HCT116 (cell line): ENCODE data around the gene RHOT1. TPM values are rescaled to one million over a fixed set of nuclear protein-coding genes. Genes with fewer than 3 reads are reported as not detected.

Experiments
- ATAC-seq: fragments of 200-7000 bp; cut with Tn5 transposase; 2 replicates; pipeline ENCODE4 v1.9.1; 2020; ENCODE audit warnings: mild to moderate bottlenecking, moderate library complexity
- BruUV-seq: library from RNA; stranded (reverse); fragments of 400-500 nt; replicated peaks from 2 replicates; lab custom pipeline; 2021; lab: Mats Ljungman, UMichigan
- CTCF ChIA-PET: fragments of 300-600 bp; sonication (Branson Sonifier 250); formaldehyde crosslinking; loops from one replicate; lab custom pipeline; 2021; ENCODE audit warnings: antibody characterized with exemption; lab: Charles Lee
- POLR2A ChIA-PET: fragments of 300-600, 350-600 bp; sonication (Branson Sonifier 250); formaldehyde crosslinking; loops from one replicate; lab custom pipeline; 2021; ENCODE audit warnings: antibody characterized with exemption; lab: Charles Lee
- RAD21 ChIA-PET, 2 experiments: fragments of 300-600 bp; sonication (Branson Sonifier 250); formaldehyde crosslinking; loops; one replicate each; lab custom pipeline; 2023; ENCODE audit warnings: low total read pairs in 2 of 2; ENCODE audit not compliant: uncharacterized antibody in 2 of 2, unreplicated experiment in 2 of 2, low non-redundant PET in 1 of 2; lab: Charles Lee
- DNase-seq: peaks from one replicate; pipeline ENCODE4 v3.0.0-alpha.2; 2010; ENCODE audit warnings: low read depth, low spot score
- H2AFZ ChIP-seq: fragments of 200-600 bp; shearing (Covaris generic), sonication (generic); 2 replicates; pipeline ENCODE4 v1.6.1; 2017; ENCODE audit warnings: low read depth, mixed run types, mixed read lengths, antibody characterized with exemption, low read length; ENCODE audit not compliant: poor library complexity, severe bottlenecking
- H3K27ac ChIP-seq: 2 replicates; pipeline ENCODE4 v1.5.1; 2012; ENCODE audit warnings: low read depth, low read length
- H3K27me3 ChIP-seq: fragments of 200-600 bp; sonication (generic); 2 replicates; pipeline ENCODE4 v1.6.1; 2016; ENCODE audit warnings: mixed run types, low read length, mixed read lengths; ENCODE audit not compliant: insufficient read depth
- H3K36me3 ChIP-seq, 2 experiments: fragments of 200-500 bp in 1 of 2; fragments of 200-600 bp in 1 of 2; sonication (Bioruptor generic) in 1 of 2; sonication (generic) in 1 of 2; 2 replicates each; pipeline versions ENCODE4 v1.5.1 to v1.6.1; 2014 to 2016; ENCODE audit warnings: low read length in 2 of 2, inconsistent platforms in 1 of 2, mixed read lengths in 1 of 2, mixed run types in 1 of 2; ENCODE audit not compliant: insufficient read depth in 2 of 2, control insufficient read depth in 1 of 2
- H3K4me1 ChIP-seq, 2 experiments: fragments of 200-600 bp in 1 of 2; sonication (generic) in 1 of 2; 2 replicates each; pipeline versions ENCODE4 v1.5.1 to v1.6.1; 2012 to 2017; ENCODE audit warnings: low read length in 2 of 2, inconsistent platforms in 1 of 2, mild to moderate bottlenecking in 1 of 2, mixed read lengths in 1 of 2, mixed run types in 1 of 2, moderate library complexity in 1 of 2; ENCODE audit not compliant: insufficient read depth in 2 of 2, control insufficient read depth in 1 of 2
- H3K4me2 ChIP-seq: fragments of 200-600 bp; sonication (generic); 2 replicates; pipeline ENCODE4 v1.6.1; 2017; ENCODE audit warnings: mixed run types, low read length, mixed read lengths
- H3K4me3 ChIP-seq, 2 experiments: fragments of 200-600 bp in 1 of 2; sonication (generic) in 1 of 2; replicated peaks in 1 of 2; 2 replicates each; pipeline ENCODE4 v1.5.1; 2011 to 2016; ENCODE audit warnings: low read length in 2 of 2, control low read depth in 1 of 2, low read depth in 1 of 2, mild to moderate bottlenecking in 1 of 2, mixed read lengths in 1 of 2, mixed run types in 1 of 2
- H3K79me2 ChIP-seq: fragments of 200-600 bp; sonication (generic); 2 replicates; pipeline ENCODE4 v1.6.1; 2017; ENCODE audit warnings: mild to moderate bottlenecking, mixed run types, low read length, moderate library complexity, mixed read lengths; ENCODE audit not compliant: insufficient read depth
- H3K9ac ChIP-seq: fragments of 200-600 bp; sonication (generic); 2 replicates; pipeline ENCODE4 v1.6.1; 2016; ENCODE audit warnings: low read length, mixed read lengths
- H3K9me2 ChIP-seq: fragments of 200-600 bp; sonication (generic), shearing (Covaris generic); 2 replicates; pipeline ENCODE4 v1.6.1; 2017; ENCODE audit warnings: mixed run types, mild to moderate bottlenecking, moderate library complexity; ENCODE audit not compliant: insufficient read depth
- H3K9me3 ChIP-seq, 2 experiments: fragments of 200-500 bp in 1 of 2; fragments of 200-600 bp in 1 of 2; sonication (Bioruptor generic) in 1 of 2; sonication (generic) in 1 of 2; 2 replicates each; pipeline ENCODE4 v1.6.1; 2014 to 2017; ENCODE audit warnings: low read length in 2 of 2, mixed read lengths in 2 of 2, inconsistent platforms in 1 of 2, low read depth in 1 of 2, mild to moderate bottlenecking in 1 of 2, mixed run types in 1 of 2, moderate library complexity in 1 of 2; ENCODE audit not compliant: control insufficient read depth in 1 of 2, insufficient read depth in 1 of 2
- H4K20me1 ChIP-seq: fragments of 200-600 bp; sonication (generic), shearing (Covaris generic); 2 replicates; pipeline ENCODE4 v1.6.1; 2017; ENCODE audit warnings: mixed run types, mild to moderate bottlenecking, moderate library complexity; ENCODE audit not compliant: insufficient read depth
- EGR1 ChIP-seq: IDR thresholded peaks from 2 replicates; pipeline ENCODE4 v1.6.1; 2012; ENCODE audit warnings: low read depth
- EZH2 ChIP-seq: fragments of 200-600 bp; sonication (generic); IDR thresholded peaks from 2 replicates; pipeline ENCODE4 v1.6.1; 2017; ENCODE audit warnings: antibody characterized with exemption, mixed run types
- EZH2phosphoT487 ChIP-seq: fragments of 200-600 bp; IDR thresholded peaks from 2 replicates; pipeline ENCODE4 v1.6.1; 2018; ENCODE audit warnings: antibody characterized with exemption, borderline replicate concordance
- POLR2AphosphoS5 ChIP-seq: IDR thresholded peaks from 2 replicates; pipeline ENCODE4 v1.6.1; 2011; ENCODE audit warnings: mild to moderate bottlenecking, low read depth, low read length, moderate library complexity
- RAD21 ChIP-seq: IDR thresholded peaks from 2 replicates; pipeline ENCODE4 v1.6.1; 2012; ENCODE audit warnings: low read depth, mild to moderate bottlenecking
- SP1 ChIP-seq: IDR thresholded peaks from 2 replicates; pipeline ENCODE4 v1.6.1; 2012; ENCODE audit warnings: low read depth
- TCF7L2 ChIP-seq: IDR thresholded peaks from 2 replicates; pipeline ENCODE4 v1.7.0; 2011; ENCODE audit warnings: borderline replicate concordance, inconsistent platforms; ENCODE audit not compliant: insufficient read depth, insufficient read length; ENCODE audit errors: extremely low read depth
- ZFX ChIP-seq: fragments of 450-650 bp; IDR thresholded peaks from 2 replicates; pipeline ENCODE4 v1.6.1; 2017
- intact Hi-C: fragments of 100-400 bp; cut with micrococcal nuclease; formaldehyde crosslinking; loops from 2 replicates; pipeline ENCODE4 v1.10.0; 2022
- total RNA-seq: library from RNA; stranded (reverse); gene quantifications from one replicate; pipeline ENCODE4 v1.2.1, GENCODE V29; 2021; ENCODE audit not compliant: unreplicated experiment

Gene RHOT1
- total RNA-seq, 1 experiment from 2014 or later: 33.3 TPM

GRCh38 chr17:32120716-32121115, 21.6 kb upstream of the RHOT1 start (continued):
- TF ChIP-seq EGR1 (no peak), EZH2phosphoT487 (no peak)

- Histone ChIP-seq H3K27ac (no peak overlapping the region), H4K20me1 (no peaks in the 10 kb centered on the region), H3K79me2 (no peaks in the 10 kb centered on the region), H3K4me2 (no peak overlapping the region), H3K36me3 (no peaks in the 10 kb centered on the region), H3K9me3 (no peaks in the 10 kb centered on the region), H3K27me3 (no peaks in the 10 kb centered on the region), H3K4me1 (peaks cover 4 to 13% of the 10 kb centered on the region in 2 experiments; a peak in 2 of 4 replicates), H2AFZ (no peak overlapping the region), H3K9me2 (no peaks in the 10 kb centered on the region), H3K4me3 (no peak overlapping the region), H3K9ac (no peak overlapping the region)
- intact Hi-C loops: no loop called here
- ChIA-PET CTCF (no interaction called here), POLR2A (no interaction called here), RAD21 (no interaction called here)
- no TSS peak for BruUV-seq
- DNase-seq: no peak
- TF ChIP-seq RAD21 (no peak), TCF7L2 (no peak), EZH2 (no peak)
- ATAC-seq: no peak
Observed at GRCh38 chr17:32123782-32124181, 18.5 kb upstream of the RHOT1 start.

GRCh38 chr17:32124985-32125847, 17.1 kb upstream of the RHOT1 start:
- peaks cover 4 to 13% of the 10 kb centered on the region in 2 experiments; a peak in 2 of 4 replicates for H3K4me1 ChIP-seq
- H2AFZ ChIP-seq: no peak overlapping the region
- no peaks in the 10 kb centered on the region for H3K9me3 ChIP-seq
- POLR2A ChIA-PET: no interaction called here
- CTCF ChIA-PET: no interaction called here
- ATAC-seq: no peak
- H3K9me2 ChIP-seq: no peaks in the 10 kb centered on the region
- intact Hi-C loops: no loop called here
- no peaks in the 10 kb centered on the region for H3K79me2 ChIP-seq
- H3K36me3 ChIP-seq: no peaks in the 10 kb centered on the region
- no peaks in the 10 kb centered on the region for H4K20me1 ChIP-seq
- no TSS peak for BruUV-seq
- H3K4me3 ChIP-seq: no peak overlapping the region
- H3K27ac ChIP-seq: no peak overlapping the region
- H3K9ac ChIP-seq: no peak overlapping the region
- H3K4me2 ChIP-seq: no peak overlapping the region
- no peak for DNase-seq
- H3K27me3 ChIP-seq: no peaks in the 10 kb centered on the region
- TF ChIP-seq POLR2AphosphoS5: no peak
- no peak for TF ChIP-seq EZH2phosphoT487
- no peak for TF ChIP-seq ZFX
- no peak for TF ChIP-seq SP1
- RAD21 ChIA-PET: no interaction called here
